OCI-LY3 (cell line): ENCODE measurements around the gene SERPINA10.

Experiments
- H2AFZ ChIP-seq: fragments of 200-600, 300-600 bp; shearing (Covaris generic); 2 replicates; pipeline ENCODE4 v1.6.0; 2014; ENCODE audit warnings: antibody characterized with exemption, low read depth, low read length
- H3K27ac ChIP-seq: fragments of 200-600, 300-600 bp; sonication (generic); 2 replicates; pipeline ENCODE4 v1.5.1; 2014; ENCODE audit warnings: mild to moderate bottlenecking, low read length, moderate library complexity, mixed read lengths
- H3K27me3 ChIP-seq: fragments of 200-600, 300-600 bp; sonication (generic); 2 replicates; pipeline ENCODE4 v1.6.1; 2014; ENCODE audit warnings: low read depth, low read length, mixed read lengths
- H3K36me3 ChIP-seq: fragments of 200-600, 300-600 bp; sonication (generic); replicated peaks from 2 replicates; pipeline ENCODE3; 2014; ENCODE audit warnings: low read depth, low read length, mixed read lengths
- H3K4me1 ChIP-seq: fragments of 300-600, 200-600 bp; sonication (generic); 2 replicates; pipeline ENCODE4 v1.6.1; 2014; ENCODE audit warnings: low read length, mixed read lengths
- H3K4me2 ChIP-seq: fragments of 200-600, 300-600 bp; sonication (generic); 2 replicates; pipeline ENCODE4 v1.6.1; 2014; ENCODE audit warnings: low read length, mixed read lengths
- H3K4me3 ChIP-seq: fragments of 300-600, 200-600 bp; sonication (generic); 2 replicates; pipeline ENCODE4 v1.5.1; 2014; ENCODE audit warnings: antibody characterized with exemption, mild to moderate bottlenecking, low read length, moderate library complexity
- H3K79me2 ChIP-seq: fragments of 300-600, 200-600 bp; shearing (Covaris generic); 2 replicates; pipeline ENCODE4 v1.6.1; 2014; ENCODE audit warnings: mild to moderate bottlenecking, low read length, mixed read lengths
- H3K9ac ChIP-seq: fragments of 300-600, 200-600 bp; shearing (Covaris generic); 2 replicates; pipeline ENCODE4 v1.6.0; 2014; ENCODE audit warnings: mild to moderate bottlenecking, low read length, moderate library complexity
- H3K9me3 ChIP-seq: fragments of 200-600, 300-600 bp; shearing (Covaris generic); 2 replicates; pipeline ENCODE4 v1.6.1; 2014; ENCODE audit warnings: low read length, mixed read lengths; ENCODE audit not compliant: insufficient read depth
- H4K20me1 ChIP-seq: fragments of 200-600, 300-600 bp; sonication (generic); 2 replicates; pipeline ENCODE4 v1.6.1; 2016; ENCODE audit warnings: low read length, mixed read lengths; ENCODE audit not compliant: insufficient read depth
- EZH2phosphoT487 ChIP-seq: fragments of 200-600 bp; shearing (Covaris generic); IDR thresholded peaks from 2 replicates; pipeline ENCODE4 v1.6.1; 2018; ENCODE audit warnings: antibody characterized with exemption, mixed run types, low read depth
- TF ChIP-seq, protein P1 (sequence below): fragments of 200-600, 300-600 bp; sonication (generic); IDR thresholded peaks from 2 replicates; pipeline ENCODE4 v1.5.1; 2014; ENCODE audit warnings: antibody characterized with exemption, low read length, low read depth

Gene SERPINA10

DNA sequence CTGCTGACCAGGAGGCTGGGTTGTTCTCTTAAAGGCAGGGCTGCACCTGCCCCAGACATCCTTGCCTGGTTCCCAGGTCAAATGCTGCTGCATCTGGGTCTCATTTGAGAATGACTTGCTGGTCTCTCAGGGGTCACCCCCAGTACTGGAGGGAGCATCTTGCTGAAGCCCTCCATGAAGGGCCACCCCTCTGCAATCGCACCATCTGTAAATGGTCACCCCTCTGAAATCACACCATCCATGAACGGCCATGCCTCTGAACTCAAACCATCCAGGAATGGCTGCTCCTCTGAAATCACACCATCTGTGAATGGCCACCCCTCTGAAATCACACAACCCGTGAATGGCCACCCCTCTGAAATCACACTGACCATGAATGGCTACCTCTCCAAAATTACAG, 37.4 kb upstream of the SERPINA10 start:
- TF ChIP-seq, protein P1, sequence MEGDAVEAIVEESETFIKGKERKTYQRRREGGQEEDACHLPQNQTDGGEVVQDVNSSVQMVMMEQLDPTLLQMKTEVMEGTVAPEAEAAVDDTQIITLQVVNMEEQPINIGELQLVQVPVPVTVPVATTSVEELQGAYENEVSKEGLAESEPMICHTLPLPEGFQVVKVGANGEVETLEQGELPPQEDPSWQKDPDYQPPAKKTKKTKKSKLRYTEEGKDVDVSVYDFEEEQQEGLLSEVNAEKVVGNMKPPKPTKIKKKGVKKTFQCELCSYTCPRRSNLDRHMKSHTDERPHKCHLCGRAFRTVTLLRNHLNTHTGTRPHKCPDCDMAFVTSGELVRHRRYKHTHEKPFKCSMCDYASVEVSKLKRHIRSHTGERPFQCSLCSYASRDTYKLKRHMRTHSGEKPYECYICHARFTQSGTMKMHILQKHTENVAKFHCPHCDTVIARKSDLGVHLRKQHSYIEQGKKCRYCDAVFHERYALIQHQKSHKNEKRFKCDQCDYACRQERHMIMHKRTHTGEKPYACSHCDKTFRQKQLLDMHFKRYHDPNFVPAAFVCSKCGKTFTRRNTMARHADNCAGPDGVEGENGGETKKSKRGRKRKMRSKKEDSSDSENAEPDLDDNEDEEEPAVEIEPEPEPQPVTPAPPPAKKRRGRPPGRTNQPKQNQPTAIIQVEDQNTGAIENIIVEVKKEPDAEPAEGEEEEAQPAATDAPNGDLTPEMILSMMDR, result no peak
- TF ChIP-seq EZH2phosphoT487, result no peak
- Histone ChIP-seq H3K9me3 (no peaks in the 10 kb centered on the region), H4K20me1 (no peaks in the 10 kb centered on the region), H3K36me3 (no peaks in the 10 kb centered on the region), H3K4me1 (no peaks in the 10 kb centered on the region), H2AFZ (no peak overlapping the region), H3K79me2 (no peaks in the 10 kb centered on the region), H3K9ac (no peak overlapping the region), H3K27me3 (no peaks in the 10 kb centered on the region), H3K27ac (no peak overlapping the region), H3K4me2 (no peak overlapping the region), H3K4me3 (no peak overlapping the region)

DNA sequence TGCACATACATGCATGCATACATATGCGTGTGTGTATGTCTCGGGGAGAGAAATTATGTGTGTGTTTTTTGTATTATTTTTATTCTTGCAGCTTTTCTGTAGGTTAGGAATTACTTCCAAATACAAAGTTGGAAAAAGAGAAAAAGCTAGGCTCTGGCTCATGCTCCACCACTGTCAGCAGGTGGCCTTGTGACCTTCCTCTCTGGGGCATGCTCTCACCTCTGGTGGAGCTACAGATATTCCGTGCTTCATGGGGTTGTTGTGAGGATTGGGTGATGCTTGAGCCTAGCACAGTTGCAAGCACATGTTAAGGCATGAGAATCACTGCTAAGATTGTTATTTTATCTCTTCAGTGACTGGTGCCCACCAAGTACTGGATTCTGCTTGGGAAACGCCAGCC, 36.8 kb upstream of the SERPINA10 start:
- no peak overlapping the region for H3K4me3 ChIP-seq
- no peaks in the 10 kb centered on the region for H3K27me3 ChIP-seq
- no peak overlapping the region for H2AFZ ChIP-seq
- no peak overlapping the region for H3K9ac ChIP-seq
- no peaks in the 10 kb centered on the region for H3K79me2 ChIP-seq
- H4K20me1 ChIP-seq, result no peaks in the 10 kb centered on the region
- no peak overlapping the region for H3K4me2 ChIP-seq
- no peaks in the 10 kb centered on the region for H3K9me3 ChIP-seq
- TF ChIP-seq, protein P1, result no peak
- TF ChIP-seq EZH2phosphoT487, result no peak
- H3K36me3 ChIP-seq, result no peaks in the 10 kb centered on the region
- no peaks in the 10 kb centered on the region for H3K4me1 ChIP-seq
- H3K27ac ChIP-seq, result no peak overlapping the region

DNA sequence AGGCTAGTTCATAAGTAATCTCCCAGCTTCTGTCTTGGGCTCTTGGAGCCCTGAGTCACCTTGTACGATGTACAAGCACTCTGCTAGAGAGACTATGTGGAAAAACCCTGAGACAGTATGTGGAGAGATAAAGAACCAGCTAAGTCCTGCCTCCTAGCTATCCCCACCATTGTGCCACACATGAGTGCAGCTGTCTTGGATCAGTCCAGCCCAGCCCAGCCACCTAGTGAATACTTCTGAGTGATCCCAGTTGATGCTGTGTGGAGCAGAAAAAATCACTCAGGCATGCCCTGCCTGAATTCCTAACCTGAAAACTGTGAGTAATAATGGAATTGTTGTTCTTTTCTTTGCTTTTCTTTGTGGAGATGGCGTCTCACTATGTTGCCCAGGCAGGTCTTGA, 35.1 kb upstream of the SERPINA10 start:
- Histone ChIP-seq H3K4me2 (no peak overlapping the region), H3K4me1 (no peaks in the 10 kb centered on the region), H3K9me3 (no peaks in the 10 kb centered on the region), H3K27ac (no peak overlapping the region), H3K27me3 (no peaks in the 10 kb centered on the region), H4K20me1 (no peaks in the 10 kb centered on the region), H3K36me3 (no peaks in the 10 kb centered on the region), H3K9ac (no peak overlapping the region), H3K79me2 (no peaks in the 10 kb centered on the region), H3K4me3 (no peak overlapping the region), H2AFZ (no peak overlapping the region)
- TF ChIP-seq EZH2phosphoT487, result no peak
- TF ChIP-seq, protein P1, result no peak

DNA sequence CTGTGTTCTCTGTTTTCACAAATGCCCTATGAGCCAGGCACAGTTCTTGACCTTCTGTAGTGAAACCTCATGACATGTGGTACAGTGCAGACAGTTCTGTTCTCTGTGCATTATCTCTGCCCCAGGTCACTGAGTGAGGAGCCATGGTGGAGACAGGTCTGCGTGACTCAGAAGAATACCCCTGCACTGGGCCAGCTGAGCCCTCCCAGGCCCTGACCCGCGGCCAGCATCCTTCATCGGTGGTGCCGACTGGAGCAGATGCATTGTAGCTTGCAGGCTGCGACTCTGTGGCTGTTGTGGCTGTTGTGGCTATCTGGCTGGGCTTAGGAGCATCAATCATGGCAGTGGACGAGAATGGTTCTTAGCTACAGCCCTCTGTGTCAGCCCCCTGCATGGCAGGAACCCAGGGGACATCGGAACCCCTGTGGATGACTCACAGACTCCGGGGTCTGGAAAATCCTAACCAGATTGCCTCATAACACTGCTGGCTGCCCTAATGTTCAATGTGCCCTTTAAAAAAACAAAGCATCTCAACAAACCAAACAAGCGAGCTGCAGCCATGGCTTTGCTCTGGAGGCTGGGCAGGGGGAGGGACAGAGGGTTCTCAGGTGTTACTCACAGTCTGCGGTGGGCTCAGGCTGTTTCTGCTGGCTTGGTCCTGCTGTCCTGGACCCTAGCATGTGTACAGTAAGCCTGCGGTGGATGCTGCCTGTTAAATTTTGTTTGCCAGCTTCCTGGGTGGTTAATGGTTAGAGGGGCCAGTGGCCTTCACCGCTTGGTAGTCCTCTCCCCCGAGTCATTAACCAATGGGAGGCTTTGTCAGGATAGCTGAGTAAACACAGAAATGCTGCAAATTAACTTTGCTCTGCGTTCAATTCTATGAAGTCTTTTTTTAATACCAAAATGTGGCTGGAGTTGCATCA, 29.8 kb upstream of the SERPINA10 start, which contains the start of gene SERPINA6:
TSS of gene SERPINA6 (minus strand) at position 689 of the 923 bp plus-strand sequence. CDS start 8,688 bp downstream, outside the sequence.
- H3K36me3 ChIP-seq, result no peaks in the 10 kb centered on the region
- H3K27ac ChIP-seq, result no peak within 1 kb of the TSS
- no peak within 1 kb of the TSS for H3K4me2 ChIP-seq
- H3K4me3 ChIP-seq, result no peak within 1 kb of the TSS
- no peaks in the 10 kb centered on the region for H4K20me1 ChIP-seq
- no peak for TF ChIP-seq EZH2phosphoT487
- TF ChIP-seq, protein P1, result no peak
- H2AFZ ChIP-seq, result no peak within 1 kb of the TSS
- H3K79me2 ChIP-seq, result no peaks in the 10 kb centered on the region
- no peaks in the 10 kb centered on the region for H3K27me3 ChIP-seq
- no peaks in the 10 kb centered on the region for H3K9me3 ChIP-seq
- H3K4me1 ChIP-seq, result 0 out of 2 replicates have a peak, but pooled peaks cover 5% of the 10 kb centered on the region
- no peak within 1 kb of the TSS for H3K9ac ChIP-seq
